ENCODE data around the gene NOVA2. TPM values are rescaled to one million over a fixed set of nuclear protein-coding genes. Genes with fewer than 3 reads are reported as not detected.

NOVA2 gene
- total and polyA plus RNA-seq, 9 of the 15 experiments (the other 6 are each of a cell fraction or from before 2014, with no cell fraction given), result not detected

DNA sequence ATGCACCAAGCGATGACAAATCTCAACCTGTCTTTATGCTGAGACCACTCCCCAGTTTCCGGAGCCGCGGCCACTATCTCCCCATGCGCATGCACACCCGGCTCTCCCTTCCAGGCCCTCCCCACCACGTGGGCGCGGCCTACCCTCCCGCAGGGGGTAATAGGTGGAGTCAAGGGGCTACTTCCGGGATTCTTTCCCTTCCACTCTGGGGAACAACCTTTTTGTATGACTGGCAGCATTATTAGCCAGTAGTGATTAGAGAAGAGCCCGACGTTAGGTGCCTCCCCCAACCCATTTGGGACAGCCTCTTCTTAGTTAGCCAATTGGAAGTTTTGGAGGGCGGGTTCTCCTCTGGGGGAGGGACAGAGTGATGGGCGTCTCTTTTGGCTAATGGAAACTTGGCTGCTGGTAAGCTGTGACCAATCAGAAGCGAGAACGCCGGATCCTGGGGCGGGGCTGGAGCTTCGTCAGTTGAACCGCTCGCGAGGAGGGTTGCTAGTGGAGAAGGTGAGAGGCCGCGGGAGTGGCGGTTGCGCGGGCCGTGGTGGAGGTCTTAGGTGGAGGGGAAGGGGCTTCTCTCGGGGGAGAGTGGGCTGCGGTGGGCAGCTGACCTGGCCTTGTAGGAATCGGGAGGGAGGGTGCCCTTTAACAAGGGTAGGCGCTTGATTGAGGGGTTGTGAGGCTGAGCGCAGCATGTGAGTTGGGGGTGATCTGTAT lies 21.5 kb upstream of the NOVA2 start, which contains the start of gene CCDC61 (continued):
- TF ChIP-seq ATF3 (IDR thresholded peaks at IDR 0.05) (no peak), ATF3 (CRISPR knock-in tag; conservative IDR thresholded peaks at IDR 0.05) (no peak), POLR2H (tag; IDR thresholded peaks at IDR 0.05; ENCODE audit: low read depth) (no peak; the same call in 1 of the 2 replicates), ZNF589 (CRISPR knock-in tag; IDR thresholded peaks at IDR 0.05; ENCODE audit: low read depth) (no peak), SP1 (CRISPR knock-in tag; IDR thresholded peaks at IDR 0.05) (peak; percentile 97), CXXC5 (CRISPR knock-in tag; IDR thresholded peaks at IDR 0.05) (peak; percentile 97), DDX20 (tag; IDR thresholded peaks at IDR 0.05; ENCODE audit: low read depth) (no peak), GTF2F1 (IDR thresholded peaks at IDR 0.05; ENCODE audit: low read depth, low read length) (no peak), BHLHE40 (IDR thresholded peaks at IDR 0.05; ENCODE audit: low read length) (no peak), KDM1A (IDR thresholded peaks at IDR 0.05) (no peak), MXD1 (CRISPR knock-in tag; IDR thresholded peaks at IDR 0.05; ENCODE audit: borderline replicate concordance, poor library complexity, severe bottlenecking) (peak; percentile 64), NR2F6 (CRISPR knock-in tag; IDR thresholded peaks at IDR 0.05) (no peak), COPS2 (conservative IDR thresholded peaks at IDR 0.05) (no peak), GATAD2A (IDR thresholded peaks at IDR 0.05) (no peak; the same call in 1 of the 2 replicates), KDM2B (CRISPR knock-in tag; IDR thresholded peaks at IDR 0.05) (no peak), PHF8 (IDR thresholded peaks at IDR 0.05; ENCODE audit: borderline replicate concordance, low read length) (peak; percentile 91; the same call in 1 of the 2 replicates), ZNF175 (CRISPR knock-in tag; IDR thresholded peaks at IDR 0.05; ENCODE audit: low read depth) (no peak), NEUROD1 (IDR thresholded peaks at IDR 0.05; ENCODE audit: borderline replicate concordance, low read depth, low read length, partially characterized antibody) (peak; percentile 97), FOSL1 (tag; conservative IDR thresholded peaks at IDR 0.05) (no peak), ZNF277 (CRISPR knock-in tag; IDR thresholded peaks at IDR 0.05; ENCODE audit: borderline replicate concordance) (no peak), ADNP (tag; IDR thresholded peaks at IDR 0.05) (no peak)
- TF ChIP-seq, protein P1, sequence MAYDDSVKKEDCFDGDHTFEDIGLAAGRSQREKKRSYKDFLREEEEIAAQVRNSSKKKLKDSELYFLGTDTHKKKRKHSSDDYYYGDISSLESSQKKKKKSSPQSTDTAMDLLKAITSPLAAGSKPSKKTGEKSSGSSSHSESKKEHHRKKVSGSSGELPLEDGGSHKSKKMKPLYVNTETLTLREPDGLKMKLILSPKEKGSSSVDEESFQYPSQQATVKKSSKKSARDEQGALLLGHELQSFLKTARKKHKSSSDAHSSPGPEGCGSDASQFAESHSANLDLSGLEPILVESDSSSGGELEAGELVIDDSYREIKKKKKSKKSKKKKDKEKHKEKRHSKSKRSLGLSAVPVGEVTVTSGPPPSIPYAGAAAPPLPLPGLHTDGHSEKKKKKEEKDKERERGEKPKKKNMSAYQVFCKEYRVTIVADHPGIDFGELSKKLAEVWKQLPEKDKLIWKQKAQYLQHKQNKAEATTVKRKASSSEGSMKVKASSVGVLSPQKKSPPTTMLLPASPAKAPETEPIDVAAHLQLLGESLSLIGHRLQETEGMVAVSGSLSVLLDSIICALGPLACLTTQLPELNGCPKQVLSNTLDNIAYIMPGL (CRISPR knock-in tag; IDR thresholded peaks at IDR 0.05), result no peak
- TF ChIP-seq, protein P2, sequence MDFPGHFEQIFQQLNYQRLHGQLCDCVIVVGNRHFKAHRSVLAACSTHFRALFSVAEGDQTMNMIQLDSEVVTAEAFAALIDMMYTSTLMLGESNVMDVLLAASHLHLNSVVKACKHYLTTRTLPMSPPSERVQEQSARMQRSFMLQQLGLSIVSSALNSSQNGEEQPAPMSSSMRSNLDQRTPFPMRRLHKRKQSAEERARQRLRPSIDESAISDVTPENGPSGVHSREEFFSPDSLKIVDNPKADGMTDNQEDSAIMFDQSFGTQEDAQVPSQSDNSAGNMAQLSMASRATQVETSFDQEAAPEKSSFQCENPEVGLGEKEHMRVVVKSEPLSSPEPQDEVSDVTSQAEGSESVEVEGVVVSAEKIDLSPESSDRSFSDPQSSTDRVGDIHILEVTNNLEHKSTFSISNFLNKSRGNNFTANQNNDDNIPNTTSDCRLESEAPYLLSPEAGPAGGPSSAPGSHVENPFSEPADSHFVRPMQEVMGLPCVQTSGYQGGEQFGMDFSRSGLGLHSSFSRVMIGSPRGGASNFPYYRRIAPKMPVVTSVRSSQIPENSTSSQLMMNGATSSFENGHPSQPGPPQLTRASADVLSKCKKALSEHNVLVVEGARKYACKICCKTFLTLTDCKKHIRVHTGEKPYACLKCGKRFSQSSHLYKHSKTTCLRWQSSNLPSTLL (IDR thresholded peaks at IDR 0.05), result no peak
